HG02870 (cell line): ENCODE measurements around the gene ADD1.
"Not testable (repeated sequence)": the region's sequence is repeated elsewhere in the genome, so short reads cannot be mapped to it uniquely, and the experiment has no call there.

Source experiments
- ATAC-seq: cut with Tn5 transposase; IDR thresholded peaks from one replicate; pipeline ENCODE4 v1.9.1; 2021; ENCODE audit warnings: mild to moderate bottlenecking, moderate library complexity; ENCODE audit not compliant: unreplicated experiment

ADD1 gene

GRCh38 chr4:2931512-2932301 is 88.1 kb downstream of the ADD1 start:
- peak; percentile 34 for ATAC-seq

- ATAC-seq, result no peak
Measured at GRCh38 chr4:2932321-2932950, 88.8 kb downstream of the ADD1 start.

DNA sequence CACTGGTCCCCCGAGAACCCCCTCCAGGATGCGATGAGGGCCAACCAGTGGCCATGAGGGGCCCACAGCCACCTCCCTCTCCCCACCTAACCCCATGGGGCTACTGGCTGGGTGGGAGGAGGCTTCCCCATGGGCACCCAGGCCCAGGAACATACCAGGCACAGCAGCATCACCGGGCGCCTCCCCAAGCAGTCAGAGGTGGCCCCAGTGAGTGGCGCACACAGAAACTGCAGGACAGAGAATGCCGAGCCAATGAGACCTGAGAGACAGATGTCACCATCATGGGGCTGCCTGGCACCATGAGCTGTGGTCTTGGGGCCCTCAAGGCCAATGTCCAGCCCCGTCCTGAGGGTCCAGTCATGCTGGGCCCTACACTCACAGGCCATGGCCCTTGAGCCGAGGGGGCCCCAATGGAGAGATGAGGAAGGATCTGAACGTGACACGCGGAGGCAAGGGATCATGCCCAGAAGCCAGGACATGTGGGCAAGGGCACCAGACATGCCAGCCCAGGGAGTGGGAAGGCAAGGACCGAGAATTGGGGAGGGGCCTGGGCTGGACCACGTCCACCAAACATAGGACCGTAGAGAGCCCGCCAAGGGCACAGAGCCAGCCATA is 89.4 kb downstream of the ADD1 start:
- no peak for ATAC-seq

DNA sequence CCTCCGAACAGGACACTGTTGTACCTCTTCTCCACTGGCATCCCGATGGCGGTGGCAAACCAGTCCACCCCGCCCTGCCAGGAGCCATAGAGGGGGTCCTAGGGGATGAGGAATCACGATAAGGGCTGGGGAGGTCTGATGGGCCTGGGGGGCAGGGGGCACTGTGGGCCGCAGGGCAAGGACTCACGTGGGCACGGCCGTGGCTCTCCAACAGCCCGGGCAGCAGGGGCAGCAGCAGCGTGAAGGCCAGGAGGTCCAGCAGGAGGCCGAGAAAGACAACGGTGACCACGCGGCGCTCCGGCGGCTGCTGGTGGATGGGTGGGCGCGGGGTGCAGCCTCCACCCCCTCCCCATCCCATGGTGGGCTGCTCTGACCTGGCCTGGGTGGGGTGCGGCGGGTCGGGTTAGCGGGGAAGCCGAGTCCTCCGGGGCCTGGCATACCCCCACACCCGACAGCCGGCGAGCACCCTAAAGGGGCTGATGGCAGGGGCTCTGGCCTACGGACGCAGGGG is 90.0 kb downstream of the ADD1 start:
- no peak for ATAC-seq

DNA sequence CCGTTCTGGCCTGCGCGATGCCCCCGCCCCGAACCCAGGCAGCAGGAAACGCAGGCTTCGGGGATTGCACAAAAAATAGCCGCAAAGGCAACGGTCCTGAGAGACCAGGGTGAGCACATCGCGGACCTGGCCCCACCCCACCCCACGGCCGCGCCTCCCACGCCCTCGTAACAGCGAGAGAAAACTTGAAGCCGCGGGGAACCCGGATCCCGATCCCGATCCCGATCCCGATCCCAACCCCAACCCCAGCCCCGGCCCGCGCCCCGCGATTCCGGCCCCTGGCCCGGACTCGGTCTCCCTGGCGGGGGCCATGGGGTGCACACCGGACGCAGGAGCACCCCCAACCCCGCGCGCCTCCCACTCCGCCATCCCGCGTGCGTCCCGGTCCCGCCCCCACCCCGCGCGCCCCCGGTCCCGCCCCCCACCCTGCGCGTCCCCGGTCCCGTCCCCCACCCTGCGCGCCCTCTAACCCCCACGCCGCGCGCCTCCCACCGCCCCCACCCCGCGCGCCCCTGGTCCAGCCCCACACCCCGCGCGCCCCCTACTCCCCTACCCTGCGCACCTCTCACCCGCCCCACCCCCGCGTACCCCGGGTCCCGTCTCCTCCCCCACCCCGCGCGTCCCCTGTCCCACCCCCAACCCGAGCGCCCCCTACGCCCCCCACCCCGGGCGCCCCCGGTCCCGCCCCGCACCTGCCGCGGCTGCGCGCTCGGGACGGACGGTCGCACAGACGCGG is 90.6 kb downstream of the ADD1 start:
- ATAC-seq, result no peak

GRCh38 chr4:2934813-2935761 is 91.4 kb downstream of the ADD1 start:
- ATAC-seq, result peak; percentile 33

DNA sequence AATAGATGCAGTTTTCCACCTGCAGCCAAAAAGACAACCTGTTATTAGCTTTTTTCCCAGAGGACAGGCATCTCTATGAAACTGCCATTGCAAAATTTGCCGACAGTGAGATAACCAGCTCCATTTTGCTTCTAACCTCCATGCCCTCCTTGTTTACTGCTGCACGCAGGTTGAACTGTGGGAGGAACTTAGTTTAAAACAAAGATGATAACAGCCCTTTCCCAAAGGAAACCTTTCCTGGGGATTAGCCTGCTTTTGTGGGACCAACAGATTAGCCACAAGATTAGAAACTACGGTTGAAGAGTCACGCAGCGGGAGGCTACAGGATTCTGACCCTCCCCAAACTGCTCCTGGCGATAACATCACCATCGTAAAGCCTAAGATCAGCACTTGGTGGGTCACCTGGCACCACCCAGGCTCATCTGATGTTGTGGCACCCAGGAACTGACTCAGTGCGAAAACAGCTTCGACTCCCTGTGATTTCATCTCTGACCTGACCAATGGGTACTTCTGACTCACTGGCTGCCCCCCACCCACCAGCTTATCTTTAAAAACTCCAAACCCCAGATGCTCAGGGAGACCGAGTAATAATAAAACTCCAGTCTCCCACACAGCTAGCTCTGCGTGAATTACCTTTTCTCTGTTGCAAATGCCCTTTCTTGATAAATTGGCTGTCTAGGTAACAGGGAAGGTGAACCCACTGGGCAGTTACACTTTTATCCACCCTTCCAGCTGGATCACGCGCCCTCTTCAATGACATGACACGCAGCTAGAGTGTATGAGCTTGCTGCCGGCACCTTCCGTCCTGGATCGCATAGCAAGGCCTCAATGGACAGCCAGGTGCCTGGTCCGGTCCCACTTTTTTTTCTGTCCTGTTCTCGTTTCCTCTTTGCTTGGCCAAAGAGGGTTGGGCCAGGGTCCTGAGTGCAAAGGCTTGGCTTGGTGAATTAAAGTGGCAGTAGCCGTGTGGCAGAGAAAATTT is 92.4 kb downstream of the ADD1 start:
- ATAC-seq, result peak; percentile 1

- ATAC-seq, result peak; percentile 40
Measured at GRCh38 chr4:2936773-2937145, 93.1 kb downstream of the ADD1 start.

DNA sequence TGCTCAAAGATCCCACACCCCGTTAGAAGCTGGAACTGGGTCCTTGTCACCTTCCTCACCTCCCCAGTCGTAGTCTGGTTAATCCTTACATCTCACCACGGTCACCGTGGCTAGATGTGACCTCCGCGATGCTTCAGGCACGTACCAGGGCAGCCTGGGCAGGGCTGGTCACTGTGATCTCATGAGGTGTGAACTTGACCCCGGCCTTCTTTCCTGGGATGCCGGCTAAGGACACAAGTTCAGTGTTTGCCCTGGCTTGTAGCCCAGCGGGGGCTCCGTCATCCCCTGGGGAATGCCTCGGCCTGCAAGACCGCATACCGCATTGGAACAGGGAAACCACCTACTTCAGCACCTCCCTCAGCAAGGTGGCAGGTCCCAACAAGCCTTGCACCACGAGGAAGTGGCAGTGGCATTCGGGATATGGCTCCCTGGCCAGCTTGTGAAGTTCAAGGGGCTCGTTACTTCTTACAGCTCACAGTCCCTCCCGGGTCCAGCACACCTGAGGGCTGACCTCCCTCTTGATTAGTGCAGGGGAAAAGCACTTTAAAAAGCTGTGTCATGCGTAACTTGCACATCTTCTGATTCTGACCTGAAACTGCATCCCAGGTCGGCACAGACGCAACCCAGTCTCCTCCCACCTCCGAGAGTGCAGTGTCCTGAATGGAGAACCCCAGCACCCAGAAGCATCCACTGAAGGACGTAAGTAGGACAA is 93.7 kb downstream of the ADD1 start:
- ATAC-seq, result no peak

GRCh38 chr4:2937986-2938385 is 94.3 kb downstream of the ADD1 start:
- ATAC-seq, result no peak

- not testable (repeated sequence) for ATAC-seq
Measured at GRCh38 chr4:2938411-2938810, 94.8 kb downstream of the ADD1 start.

DNA sequence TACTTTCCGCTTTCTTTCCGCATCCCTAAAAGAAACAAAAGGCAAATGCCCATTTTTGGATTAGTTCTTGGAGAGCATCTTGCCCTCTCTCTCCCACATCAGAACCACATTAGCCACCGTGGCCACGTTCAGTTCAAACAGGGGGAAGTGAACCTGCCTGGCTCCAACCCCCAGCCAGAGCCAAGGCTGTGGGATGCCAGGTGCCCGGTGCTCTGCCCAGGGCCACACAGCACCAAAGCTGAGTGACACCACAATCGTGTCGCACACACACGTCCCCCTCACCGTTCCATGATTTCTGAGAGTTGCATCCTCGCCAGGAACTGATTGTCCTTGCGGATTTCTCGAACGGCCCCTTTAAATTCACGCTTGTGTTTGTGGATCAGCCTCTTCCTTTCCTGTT is 95.3 kb downstream of the ADD1 start:
- no peak for ATAC-seq

GRCh38 chr4:2939383-2940243 is 96.0 kb downstream of the ADD1 start:
- ATAC-seq, result no peak

GRCh38 chr4:2940267-2941137 is 96.9 kb downstream of the ADD1 start:
- ATAC-seq, result no peak

- ATAC-seq, result no peak
Measured at GRCh38 chr4:2941138-2942036, 97.7 kb downstream of the ADD1 start.
